HG02571 (cell line): ENCODE data around the gene XRCC3.
A peak's percentile ranks its signal among the peaks of the same experiment; 100 is the strongest.

Source experiments
- ATAC-seq: cut with Tn5 transposase; IDR thresholded peaks from one replicate; pipeline ENCODE4 v1.9.1; 2021; ENCODE audit warnings: mild to moderate bottlenecking, moderate library complexity; ENCODE audit not compliant: unreplicated experiment

XRCC3 gene

GRCh38 chr14:103696070-103696402 lies 19.2 kb downstream of the XRCC3 start:
- no peak for ATAC-seq

GRCh38 chr14:103695296-103696069 lies 19.8 kb downstream of the XRCC3 start:
- ATAC-seq = no peak

GRCh38 chr14:103694572-103695026 lies 20.7 kb downstream of the XRCC3 start:
- ATAC-seq = no peak

- ATAC-seq = no peak
Observed at GRCh38 chr14:103693515-103693914, 21.7 kb downstream of the XRCC3 start.

GRCh38 chr14:103692871-103693270 lies 22.4 kb downstream of the XRCC3 start:
- no peak for ATAC-seq

- no peak for ATAC-seq
Observed at GRCh38 chr14:103692159-103692558, 23.1 kb downstream of the XRCC3 start.

- ATAC-seq = peak; percentile 45
Observed at GRCh38 chr14:103691655-103692054, 23.6 kb downstream of the XRCC3 start.

- no peak for ATAC-seq
Observed at GRCh38 chr14:103690332-103690731, 24.9 kb downstream of the XRCC3 start.

GRCh38 chr14:103688906-103689902 lies 26.0 kb downstream of the XRCC3 start:
- peak; percentile 64 for ATAC-seq

- no peak for ATAC-seq
Observed at GRCh38 chr14:103688441-103688840, 26.8 kb downstream of the XRCC3 start.

- no peak for ATAC-seq
Observed at GRCh38 chr14:103687712-103688111, 27.5 kb downstream of the XRCC3 start.

- ATAC-seq = no peak
Observed at GRCh38 chr14:103686831-103687485, 28.3 kb downstream of the XRCC3 start.

GRCh38 chr14:103685276-103686211 lies 29.7 kb downstream of the XRCC3 start:
- ATAC-seq = no peak

- no peak for ATAC-seq
Observed at GRCh38 chr14:103684871-103685270, 30.4 kb downstream of the XRCC3 start.

- no peak for ATAC-seq
Observed at GRCh38 chr14:103684471-103684870, 30.8 kb downstream of the XRCC3 start.

- no peak for ATAC-seq
Observed at GRCh38 chr14:103683139-103683538, 32.1 kb downstream of the XRCC3 start.

- ATAC-seq = no peak
Observed at GRCh38 chr14:103680491-103681231, 34.6 kb downstream of the XRCC3 start.

GRCh38 chr14:103679351-103679750 lies 35.9 kb downstream of the XRCC3 start:
- no peak for ATAC-seq

- ATAC-seq = no peak
Observed at GRCh38 chr14:103676881-103677675, 38.2 kb downstream of the XRCC3 start.
